SK-N-SH (cell line): ENCODE results near the gene SLC46A2. TPM values are rescaled to one million over a fixed set of nuclear protein-coding genes. Genes with fewer than 3 reads are reported as not detected.

ENCODE experiments used
- CTCF ChIA-PET: fragments of 300-600, 350-600 bp; formaldehyde crosslinking; extraction: SDS; loops from one replicate; lab custom pipeline; 2021; lab: Yijun Ruan, JAX
- POLR2A ChIA-PET: fragments of 350-600 bp; sonication (Branson Sonifier 250); formaldehyde crosslinking; extraction: SDS; loops from one replicate; lab custom pipeline; 2020; ENCODE audit warnings: antibody characterized with exemption, inconsistent platforms; lab: Yijun Ruan, JAX
- DNase-seq: peaks from one replicate; pipeline ENCODE4 v3.0.0; 2012
- H2AFZ ChIP-seq: fragments of 200-600 bp; sonication (generic); 2 replicates; pipeline ENCODE4 v1.8.1; 2016; ENCODE audit warnings: antibody characterized with exemption, mild to moderate bottlenecking, low read depth
- H3F3A ChIP-seq: fragments of 200-600 bp; sonication (generic); replicated peaks from 2 replicates; pipeline ENCODE3; 2016; ENCODE audit warnings: antibody characterized with exemption, mild to moderate bottlenecking; ENCODE audit not compliant: insufficient read depth
- H3K27ac ChIP-seq, 2 experiments: fragments of 200-500 bp in 1 of 2; fragments of 200-600 bp in 1 of 2; sonication (Bioruptor generic) in 1 of 2; sonication (generic), shearing (Covaris generic) in 1 of 2; 2 replicates each; pipeline versions ENCODE4 v1.5.1 to v1.6.1; 2014 to 2016; ENCODE audit warnings: low read depth in 2 of 2, inconsistent platforms in 1 of 2, low read length in 1 of 2, mild to moderate bottlenecking in 1 of 2, mixed read lengths in 1 of 2
- H3K27me3 ChIP-seq: fragments of 200-600 bp; sonication (generic), shearing (Covaris generic); 2 replicates; pipeline ENCODE4 v1.6.1; 2016; ENCODE audit warnings: mixed run types; ENCODE audit not compliant: insufficient read depth
- H3K36me3 ChIP-seq, 2 experiments: fragments of 200-500 bp in 1 of 2; fragments of 200-600 bp in 1 of 2; sonication (Bioruptor generic) in 1 of 2; sonication (generic) in 1 of 2; replicated peaks in 1 of 2; 2 replicates each; pipeline versions ENCODE3 to v1.5.1; 2014 to 2016; ENCODE audit warnings: low read length in 1 of 2, mild to moderate bottlenecking in 1 of 2; ENCODE audit not compliant: insufficient read depth in 2 of 2, control insufficient read depth in 1 of 2
- H3K4me1 ChIP-seq, 2 experiments: fragments of 200-500 bp in 1 of 2; fragments of 200-600 bp in 1 of 2; sonication (Bioruptor generic) in 1 of 2; sonication (generic), shearing (Covaris generic) in 1 of 2; 2 replicates each; pipeline versions ENCODE4 v1.5.1 to v1.6.1; 2014 to 2016; ENCODE audit warnings: low read depth in 1 of 2, low read length in 1 of 2, mixed run types in 1 of 2; ENCODE audit not compliant: insufficient read depth in 2 of 2, control insufficient read depth in 1 of 2
- H3K4me2 ChIP-seq: fragments of 200-600 bp; sonication (generic), shearing (Covaris generic); 2 replicates; pipeline ENCODE4 v1.6.1; 2017; ENCODE audit warnings: mixed run types
- H3K4me3 ChIP-seq, 2 experiments: fragments of 200-500 bp in 1 of 2; fragments of 200-600 bp in 1 of 2; sonication (Bioruptor generic) in 1 of 2; sonication (generic), shearing (Covaris generic) in 1 of 2; 2 replicates each; pipeline versions ENCODE4 v1.5.1 to v1.8.1; 2014 to 2016; ENCODE audit warnings: low read depth in 2 of 2, inconsistent platforms in 1 of 2, low read length in 1 of 2, mild to moderate bottlenecking in 1 of 2, mixed read lengths in 1 of 2, moderate library complexity in 1 of 2
- H3K79me2 ChIP-seq: fragments of 200-600 bp; sonication (generic); 2 replicates; pipeline ENCODE4 v1.8.1; 2017; ENCODE audit warnings: mild to moderate bottlenecking; ENCODE audit not compliant: insufficient read depth
- H3K9ac ChIP-seq: fragments of 200-600 bp; sonication (generic); 2 replicates; pipeline ENCODE4 v1.6.1; 2017; ENCODE audit warnings: mixed run types
- H3K9me2 ChIP-seq: fragments of 200-600 bp; sonication (generic); 2 replicates; pipeline ENCODE4 v1.6.1; 2017; ENCODE audit warnings: mixed run types
- H3K9me3 ChIP-seq: fragments of 200-600 bp; sonication (generic); 2 replicates; pipeline ENCODE4 v1.6.1; 2017; ENCODE audit warnings: mixed run types, mild to moderate bottlenecking, moderate library complexity
- H4K20me1 ChIP-seq: fragments of 200-600 bp; sonication (generic); 2 replicates; pipeline ENCODE4 v1.6.1; 2017; ENCODE audit warnings: mild to moderate bottlenecking, mixed run types; ENCODE audit not compliant: insufficient read depth
- CHD2 ChIP-seq: fragments of 150-350 bp; IDR thresholded peaks from 2 replicates; pipeline ENCODE4 v1.6.1; 2018; ENCODE audit warnings: low read length; ENCODE audit not compliant: partially characterized antibody
- ELF1 ChIP-seq: IDR thresholded peaks from 2 replicates; pipeline ENCODE4 v1.4.0; 2012
- FOSL2 ChIP-seq: IDR thresholded peaks from 2 replicates; pipeline ENCODE4 v1.4.0; 2012; ENCODE audit warnings: low read depth, mild to moderate bottlenecking, moderate library complexity, borderline replicate concordance
- GATA2 ChIP-seq: sonication (generic); formaldehyde crosslinking; IDR thresholded peaks from 2 replicates; pipeline ENCODE4 v1.5.0; 2020; ENCODE audit warnings: mild to moderate bottlenecking, missing genetic modification reagents
- MAX ChIP-seq: IDR thresholded peaks from 2 replicates; pipeline ENCODE4 v1.4.0; 2012; ENCODE audit warnings: low read depth
- MXI1 ChIP-seq: IDR thresholded peaks from 2 replicates; pipeline ENCODE4 v1.6.1; 2012; ENCODE audit warnings: mild to moderate bottlenecking, low read depth, low read length, improper control_type of control experiment
- NFIC ChIP-seq: IDR thresholded peaks from 2 replicates; pipeline ENCODE4 v1.4.0; 2012; ENCODE audit warnings: borderline replicate concordance
- NRF1 ChIP-seq: IDR thresholded peaks from 2 replicates; pipeline ENCODE4 v1.6.1; 2012; ENCODE audit warnings: low read depth, mild to moderate bottlenecking, low read length
- PBX3 ChIP-seq: IDR thresholded peaks from 2 replicates; pipeline ENCODE4; 2012
- RXRA ChIP-seq: IDR thresholded peaks from 2 replicates; pipeline ENCODE4 v1.4.0; 2012; ENCODE audit warnings: low read depth, mild to moderate bottlenecking, borderline replicate concordance
- SIN3A ChIP-seq: IDR thresholded peaks from 2 replicates; pipeline ENCODE4 v1.6.1; 2012; ENCODE audit warnings: low read depth, mild to moderate bottlenecking, low read length, moderate library complexity, borderline replicate concordance
- TAF1 ChIP-seq: IDR thresholded peaks from 2 replicates; pipeline ENCODE4 v1.6.1; 2012; ENCODE audit warnings: low read depth, mild to moderate bottlenecking, low read length, moderate library complexity, borderline replicate concordance
- TCF12 ChIP-seq: IDR thresholded peaks from 2 replicates; pipeline ENCODE4 v1.4.0; 2012
- USF1 ChIP-seq: IDR thresholded peaks from 2 replicates; pipeline ENCODE4 v1.4.0; 2012; ENCODE audit warnings: low read depth, borderline replicate concordance
- USF2 ChIP-seq: fragments of 150-350 bp; IDR thresholded peaks from 2 replicates; pipeline ENCODE4 v1.6.1; 2017; ENCODE audit warnings: antibody characterized with exemption, low read length, low read depth, borderline replicate concordance
- WGBS: methylation state at CpG from one replicate; pipeline ENCODE4 v1.1.6; 2017; ENCODE audit warnings: low lambda C conversion rate; 5-methylcytosine and 5-hydroxymethylcytosine counted together
- polyA plus RNA-seq, 3 experiments: library from polyadenylated mRNA; depleted of rRNA; stranded (reverse); fragments of >200 nt; gene quantifications; 2 replicates each; pipeline ENCODE4 v1.2.3, GENCODE V29; 2012
- TF ChIP-seq, protein P1 (sequence below): IDR thresholded peaks from 2 replicates; pipeline ENCODE4 v1.6.1; 2012; ENCODE audit warnings: mild to moderate bottlenecking, low read depth, low read length, moderate library complexity

Gene SLC46A2
- polyA plus RNA-seq, 1 of the 3 experiments (the other 2 are of a cell fraction) = not detected

GRCh38 chr9:112863746-112864145, 26.9 kb downstream of the SLC46A2 start:
- CTCF ChIA-PET = interaction anchor here (2.0 kb wide), 1 partner anchor 19 kb away, joined by 7 read pairs; no protein-coding TSS in a partner anchor
- H3K9me2 ChIP-seq = no peaks in the 10 kb centered on the region

More at GRCh38 chr9:112863746-112864145, 26.9 kb downstream of the SLC46A2 start:
- TF ChIP-seq CHD2 = no peak
- no peak for TF ChIP-seq PBX3
- no peak for TF ChIP-seq FOSL2
- no peak for TF ChIP-seq GATA2 (CRISPR knock-in tag)
- no peak for TF ChIP-seq TCF12
- no peak for TF ChIP-seq SIN3A
- no peak for TF ChIP-seq NFIC
- TF ChIP-seq ELF1 = no peak
- TF ChIP-seq USF2 = no peak
- TF ChIP-seq, protein P1, sequence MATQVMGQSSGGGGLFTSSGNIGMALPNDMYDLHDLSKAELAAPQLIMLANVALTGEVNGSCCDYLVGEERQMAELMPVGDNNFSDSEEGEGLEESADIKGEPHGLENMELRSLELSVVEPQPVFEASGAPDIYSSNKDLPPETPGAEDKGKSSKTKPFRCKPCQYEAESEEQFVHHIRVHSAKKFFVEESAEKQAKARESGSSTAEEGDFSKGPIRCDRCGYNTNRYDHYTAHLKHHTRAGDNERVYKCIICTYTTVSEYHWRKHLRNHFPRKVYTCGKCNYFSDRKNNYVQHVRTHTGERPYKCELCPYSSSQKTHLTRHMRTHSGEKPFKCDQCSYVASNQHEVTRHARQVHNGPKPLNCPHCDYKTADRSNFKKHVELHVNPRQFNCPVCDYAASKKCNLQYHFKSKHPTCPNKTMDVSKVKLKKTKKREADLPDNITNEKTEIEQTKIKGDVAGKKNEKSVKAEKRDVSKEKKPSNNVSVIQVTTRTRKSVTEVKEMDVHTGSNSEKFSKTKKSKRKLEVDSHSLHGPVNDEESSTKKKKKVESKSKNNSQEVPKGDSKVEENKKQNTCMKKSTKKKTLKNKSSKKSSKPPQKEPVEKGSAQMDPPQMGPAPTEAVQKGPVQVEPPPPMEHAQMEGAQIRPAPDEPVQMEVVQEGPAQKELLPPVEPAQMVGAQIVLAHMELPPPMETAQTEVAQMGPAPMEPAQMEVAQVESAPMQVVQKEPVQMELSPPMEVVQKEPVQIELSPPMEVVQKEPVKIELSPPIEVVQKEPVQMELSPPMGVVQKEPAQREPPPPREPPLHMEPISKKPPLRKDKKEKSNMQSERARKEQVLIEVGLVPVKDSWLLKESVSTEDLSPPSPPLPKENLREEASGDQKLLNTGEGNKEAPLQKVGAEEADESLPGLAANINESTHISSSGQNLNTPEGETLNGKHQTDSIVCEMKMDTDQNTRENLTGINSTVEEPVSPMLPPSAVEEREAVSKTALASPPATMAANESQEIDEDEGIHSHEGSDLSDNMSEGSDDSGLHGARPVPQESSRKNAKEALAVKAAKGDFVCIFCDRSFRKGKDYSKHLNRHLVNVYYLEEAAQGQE = no peak
- no peak for TF ChIP-seq NRF1
- TF ChIP-seq MAX = no peak
- no peak for TF ChIP-seq MXI1
- TF ChIP-seq TAF1 = no peak
- TF ChIP-seq RXRA = no peak
- no peak for TF ChIP-seq USF1
- TF ChIP-seq, all 33 proteins: peak for 0
- Histone ChIP-seq H4K20me1 (no peaks in the 10 kb centered on the region), H3K4me2 (no peak overlapping the region), H3K27ac (no peak overlapping the region), H3K9ac (no peak overlapping the region), H3K9me3 (no peaks in the 10 kb centered on the region), H3F3A (no peaks in the 10 kb centered on the region), H3K27me3 (no peaks in the 10 kb centered on the region), H3K4me3 (no peak overlapping the region), H3K4me1 (no peaks in the 10 kb centered on the region), H3K79me2 (no peaks in the 10 kb centered on the region), H2AFZ (no peak overlapping the region), H3K36me3 (peaks cover 0 to 3% of the 10 kb centered on the region in 2 experiments)
- DNase-seq = no peak
- WGBS = 63% methylated on average over 2 of the region's 2 CpGs
- POLR2A ChIA-PET = no interaction called here
